HepG2 (cell line): ENCODE data around the gene TCAP. TPM values are rescaled to one million over a fixed set of nuclear protein-coding genes. Genes with fewer than 3 reads are reported as not detected.

Experiments
- ARID2 ChIP-seq: sonication (generic); formaldehyde crosslinking; IDR thresholded peaks from 2 replicates; pipeline ENCODE4 v1.8.1; 2022; ENCODE audit warnings: mild to moderate bottlenecking, missing genetic modification reagents, borderline replicate concordance
- ARID4A ChIP-seq: sonication (generic); formaldehyde crosslinking; IDR thresholded peaks from 2 replicates; pipeline ENCODE4 v1.5.0; 2020; ENCODE audit warnings: mild to moderate bottlenecking, missing genetic modification reagents, borderline replicate concordance
- ATF1 ChIP-seq: IDR thresholded peaks from 2 replicates; pipeline ENCODE4 v1.6.1; 2016; ENCODE audit warnings: mild to moderate bottlenecking, control low read depth
- ATRX ChIP-seq: sonication (generic); formaldehyde crosslinking; IDR thresholded peaks from 2 replicates; pipeline ENCODE4 v1.4.0; 2020; ENCODE audit warnings: missing genetic modification reagents, borderline replicate concordance
- CSRNP1 ChIP-seq: sonication (generic); formaldehyde crosslinking; IDR thresholded peaks from 2 replicates; pipeline ENCODE4 v1.8.1; 2023; ENCODE audit warnings: mild to moderate bottlenecking, missing genetic modification reagents
- KMT2A ChIP-seq: sonication (generic); formaldehyde crosslinking; IDR thresholded peaks from 2 replicates; pipeline ENCODE4 v1.4.0; 2020; ENCODE audit warnings: missing genetic modification reagents
- MXD3 ChIP-seq: IDR thresholded peaks from 2 replicates; pipeline ENCODE4 v1.6.1; 2016; ENCODE audit warnings: mild to moderate bottlenecking, missing biosample characterization, missing genetic modification reagents
- RFX3 ChIP-seq: IDR thresholded peaks from 2 replicates; pipeline ENCODE4 v1.6.1; 2016; ENCODE audit warnings: missing biosample characterization, missing genetic modification reagents
- SOX13 ChIP-seq, 3 experiments: fragments of 450-650 bp in 1 of 3; sonication (generic) in 1 of 3; formaldehyde crosslinking in 1 of 3; IDR thresholded peaks in 2 of 3; conservative IDR thresholded peaks in 1 of 3; 2 replicates each; pipeline versions ENCODE4 v1.5.0 to v1.6.1; 2016 to 2020; ENCODE audit warnings: antibody characterized with exemption in 1 of 3, mild to moderate bottlenecking in 1 of 3, missing compliant biosample characterization in 1 of 3, missing genetic modification reagents in 1 of 3, moderate library complexity in 1 of 3
- STAG1 ChIP-seq: sonication (generic); formaldehyde crosslinking; IDR thresholded peaks from 2 replicates; pipeline ENCODE4 v1.4.0; 2020; ENCODE audit warnings: missing genetic modification reagents
- TEAD2 ChIP-seq: sonication (generic); formaldehyde crosslinking; IDR thresholded peaks from 2 replicates; pipeline ENCODE4 v1.9.0; 2021; ENCODE audit warnings: missing genetic modification reagents
- TFE3 ChIP-seq: IDR thresholded peaks from 2 replicates; pipeline ENCODE4 v1.6.1; 2016
- THAP7 ChIP-seq: sonication (generic); formaldehyde crosslinking; IDR thresholded peaks from 2 replicates; pipeline ENCODE4 v1.8.1; 2023; ENCODE audit warnings: mild to moderate bottlenecking, missing genetic modification reagents
- ZBTB25 ChIP-seq: IDR thresholded peaks from 2 replicates; pipeline ENCODE4 v1.6.1; 2018; ENCODE audit warnings: missing genetic modification reagents
- ZNF317 ChIP-seq: sonication (generic); formaldehyde crosslinking; IDR thresholded peaks from 2 replicates; pipeline ENCODE4 v1.5.0; 2020; ENCODE audit warnings: mild to moderate bottlenecking, missing genetic modification reagents
- ZNF501 ChIP-seq: sonication (generic); formaldehyde crosslinking; IDR thresholded peaks from 2 replicates; pipeline ENCODE4 v1.5.1; 2020; ENCODE audit warnings: mild to moderate bottlenecking, moderate library complexity, missing genetic modification reagents
- ZNF619 ChIP-seq: sonication (generic); formaldehyde crosslinking; IDR thresholded peaks from 2 replicates; pipeline ENCODE4 v1.4.0; 2020; ENCODE audit warnings: mild to moderate bottlenecking, missing genetic modification reagents
- ZNF761 ChIP-seq: sonication (generic); formaldehyde crosslinking; conservative IDR thresholded peaks from 2 replicates; pipeline ENCODE4 v1.4.0; 2020; ENCODE audit warnings: mild to moderate bottlenecking, missing genetic modification reagents
- polyA plus RNA-seq, 8 experiments: library from polyadenylated mRNA; depleted of rRNA in 3 of 8; stranded (reverse) in 7 of 8; unstranded in 1 of 8; fragments of >200 nt; fragmentation: Illumina TruSeq in 4 of 8; extraction: Trizol in 4 of 8; gene quantifications; 2 replicates each; pipeline versions ENCODE4 v1.2.1 to v1.2.3, GENCODE V29; 2011 to 2016; ENCODE audit warnings: low read depth in 4 of 8, missing spikeins in 1 of 8, mixed read lengths in 1 of 8; ENCODE audit not compliant: insufficient read depth in 1 of 8
- total RNA-seq, 5 experiments: library from RNA; depleted of rRNA; stranded (reverse); fragments of >200 nt; fragmentation: Illumina TruSeq; extraction: Trizol; gene quantifications; 2 replicates each; pipeline ENCODE4 v1.2.3, GENCODE V29; 2016; ENCODE audit warnings: low read depth in 1 of 5

The TCAP gene
- total and polyA plus RNA-seq, 2 of the 13 experiments (the other 11 are each of a cell fraction or from before 2014, with no cell fraction given): 0.24 to 0.65 TPM

GRCh38 chr17:39636927-39637736 is 28.0 kb upstream of the TCAP start, which contains the start of gene STARD3 (continued):
- TF ChIP-seq MXD3 (CRISPR knock-in tag) (peak; percentile 73), THAP7 (peak; percentile 84), ZNF317 (peak; percentile 85), ATRX (CRISPR knock-in tag) (no peak), CSRNP1 (CRISPR knock-in tag) (peak; percentile 53; the same call in 1 of the 2 replicates), KMT2A (peak; percentile 86), ZNF761 (peak; percentile 88), ATF1 (no peak), SOX13 (IDR thresholded peaks at IDR 0.05) (0 out of 2 replicates have a peak, but pooled peaks have one; percentile 10), SOX13 (CRISPR knock-in tag; conservative IDR thresholded peaks at IDR 0.05 in 1 of 2, IDR thresholded peaks at IDR 0.05 in 1 of 2) (peak in 1 of 2 experiments; percentile 55; a peak in 2 of 4 replicates), ZNF501 (CRISPR knock-in tag) (peak; percentile 89), ARID4A (CRISPR knock-in tag) (peak; percentile 97), STAG1 (0 out of 2 replicates have a peak, but pooled peaks have one; percentile 19), ZBTB25 (CRISPR knock-in tag) (no peak), ZNF619 (CRISPR knock-in tag) (peak; percentile 54; the same call in 1 of the 2 replicates), RFX3 (CRISPR knock-in tag) (no peak), TFE3 (peak; percentile 18; the same call in 1 of the 2 replicates), ARID2 (no peak), TEAD2 (CRISPR knock-in tag) (0 out of 2 replicates have a peak, but pooled peaks have one; percentile 34)
